GM12872 (cell line): ENCODE results near the gene ATP2B3.

Source experiments
- TF ChIP-seq, protein P1 (sequence below): IDR thresholded peaks from 3 replicates; pipeline ENCODE4 v1.5.1; 2011; ENCODE audit warnings: low read depth, mild to moderate bottlenecking, low read length, moderate library complexity; ENCODE audit not compliant: insufficient read depth

Gene ATP2B3

DNA sequence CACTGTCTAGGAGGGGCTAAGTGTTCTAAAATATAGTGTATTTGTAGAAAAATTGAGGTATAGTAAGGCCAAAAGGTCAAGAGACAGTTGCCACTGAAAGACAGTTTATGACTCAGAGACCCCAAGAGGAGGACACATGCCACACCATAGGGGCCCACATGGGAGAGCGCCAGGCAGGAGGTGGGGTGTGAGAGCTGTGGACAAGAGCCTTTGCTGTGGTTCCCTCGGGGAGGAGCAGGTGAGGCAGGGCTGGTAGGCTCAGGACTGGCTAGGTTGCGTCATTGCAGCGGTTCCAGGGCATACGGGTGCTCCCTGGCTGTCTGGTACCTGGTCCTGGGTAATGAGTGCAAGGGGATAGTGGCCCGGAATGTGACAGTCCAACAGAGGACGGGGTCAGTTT, 43.9 kb downstream of the ATP2B3 start:
- TF ChIP-seq, protein P1, sequence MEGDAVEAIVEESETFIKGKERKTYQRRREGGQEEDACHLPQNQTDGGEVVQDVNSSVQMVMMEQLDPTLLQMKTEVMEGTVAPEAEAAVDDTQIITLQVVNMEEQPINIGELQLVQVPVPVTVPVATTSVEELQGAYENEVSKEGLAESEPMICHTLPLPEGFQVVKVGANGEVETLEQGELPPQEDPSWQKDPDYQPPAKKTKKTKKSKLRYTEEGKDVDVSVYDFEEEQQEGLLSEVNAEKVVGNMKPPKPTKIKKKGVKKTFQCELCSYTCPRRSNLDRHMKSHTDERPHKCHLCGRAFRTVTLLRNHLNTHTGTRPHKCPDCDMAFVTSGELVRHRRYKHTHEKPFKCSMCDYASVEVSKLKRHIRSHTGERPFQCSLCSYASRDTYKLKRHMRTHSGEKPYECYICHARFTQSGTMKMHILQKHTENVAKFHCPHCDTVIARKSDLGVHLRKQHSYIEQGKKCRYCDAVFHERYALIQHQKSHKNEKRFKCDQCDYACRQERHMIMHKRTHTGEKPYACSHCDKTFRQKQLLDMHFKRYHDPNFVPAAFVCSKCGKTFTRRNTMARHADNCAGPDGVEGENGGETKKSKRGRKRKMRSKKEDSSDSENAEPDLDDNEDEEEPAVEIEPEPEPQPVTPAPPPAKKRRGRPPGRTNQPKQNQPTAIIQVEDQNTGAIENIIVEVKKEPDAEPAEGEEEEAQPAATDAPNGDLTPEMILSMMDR: no peak

DNA sequence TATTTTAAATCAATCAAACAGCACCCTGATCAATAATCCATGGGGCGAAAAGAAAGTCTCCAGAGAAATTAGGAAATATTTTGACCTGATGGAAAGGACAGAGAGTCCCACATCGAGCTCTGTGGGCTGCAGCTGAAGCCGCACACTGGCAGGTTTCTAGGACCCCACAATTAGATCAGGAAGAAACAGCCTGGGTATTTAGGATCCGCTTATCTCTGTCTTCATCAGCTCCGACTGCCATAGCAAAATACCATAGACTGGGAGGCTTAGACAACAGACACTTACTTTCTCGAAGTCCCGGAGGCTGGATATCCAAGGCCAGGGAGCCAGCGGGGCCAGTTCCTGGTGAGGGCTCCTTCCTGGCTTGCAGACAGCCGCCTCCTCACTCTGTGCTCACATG, 45.1 kb downstream of the ATP2B3 start:
- TF ChIP-seq, protein P1: no peak

DNA sequence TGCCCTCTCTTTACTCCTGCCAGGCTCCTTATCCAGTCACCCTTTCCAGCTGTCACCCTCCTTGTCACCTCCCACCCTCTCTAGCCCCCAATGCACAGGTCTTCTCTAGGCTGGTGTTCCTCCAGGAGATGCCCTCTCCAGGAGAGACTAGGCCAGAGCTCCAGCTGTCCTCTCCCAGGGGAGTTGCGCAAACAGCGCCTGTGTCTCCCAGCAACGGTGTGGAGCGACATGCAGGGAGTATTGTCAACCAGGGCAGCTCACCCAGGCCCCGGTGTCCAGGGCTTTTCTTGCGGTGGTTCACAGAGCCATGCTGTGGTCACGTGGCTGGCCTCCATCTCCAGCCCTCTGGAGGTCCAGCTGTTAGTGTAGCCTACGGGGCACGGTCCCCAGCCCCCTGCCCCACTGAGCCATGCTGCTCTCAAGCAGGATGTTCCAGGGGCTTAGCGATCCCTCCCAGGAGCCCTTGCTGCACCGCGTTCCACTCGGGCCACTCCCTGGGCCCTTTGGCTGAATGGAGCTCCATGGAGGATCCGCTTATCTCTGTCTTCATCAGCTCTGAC, 46.7 kb downstream of the ATP2B3 start:
- TF ChIP-seq, protein P1: no peak

DNA sequence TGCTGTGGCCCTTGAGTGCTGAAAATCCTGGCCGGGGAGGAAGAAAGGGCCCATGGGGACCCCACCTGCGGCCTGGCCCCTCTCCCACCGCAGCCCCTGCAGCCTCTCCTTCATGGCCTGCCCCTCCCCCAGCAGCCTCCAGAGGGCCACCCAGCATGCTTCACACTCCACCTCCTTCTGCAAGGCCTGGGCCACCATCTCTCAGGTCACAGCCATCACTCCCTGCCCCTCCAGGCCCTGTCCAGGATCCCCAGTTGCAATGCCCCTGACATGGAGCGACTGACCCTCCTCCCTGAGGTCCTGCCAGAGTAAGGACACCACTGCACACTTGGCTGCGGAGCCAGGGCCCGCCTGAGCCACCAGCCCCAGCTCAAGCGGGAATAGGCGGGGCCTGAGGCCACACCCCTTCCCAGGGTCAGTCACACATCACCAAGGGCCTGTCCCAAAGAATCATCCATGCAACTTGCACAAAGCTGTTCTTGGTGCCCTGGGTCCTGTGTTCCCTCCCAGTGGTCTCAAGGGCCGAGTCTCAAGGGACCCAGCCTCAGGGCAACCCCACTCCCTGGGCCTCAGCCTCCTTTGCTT, 48.6 kb downstream of the ATP2B3 start:
- TF ChIP-seq, protein P1: no peak

DNA sequence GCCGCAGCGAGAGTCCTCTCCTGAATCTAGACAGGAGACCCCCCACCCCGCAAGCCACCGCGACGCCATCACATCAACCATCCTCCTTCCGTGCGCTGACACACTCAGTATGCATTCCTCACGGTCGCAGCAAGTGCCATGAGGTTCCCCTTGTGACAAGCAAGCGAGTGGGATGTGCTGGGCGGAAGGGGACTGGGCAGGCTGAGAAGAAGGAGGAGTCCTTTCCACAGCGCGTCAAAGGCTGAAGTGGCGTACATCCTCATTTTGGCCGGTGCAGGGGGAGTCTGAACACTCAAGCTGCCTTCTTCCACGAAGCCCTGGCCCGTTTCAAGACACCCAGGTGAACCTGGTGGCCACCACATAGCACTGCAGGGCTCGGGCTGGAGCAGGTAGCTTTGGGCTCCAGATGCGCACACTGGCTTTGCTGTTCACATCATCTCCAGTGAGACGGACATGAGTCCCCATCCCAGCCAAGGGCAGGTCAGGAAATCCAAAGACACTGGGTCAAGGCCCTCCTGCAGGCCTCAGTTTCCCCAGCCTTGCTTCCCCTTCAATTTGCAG, 51.1 kb downstream of the ATP2B3 start:
- TF ChIP-seq, protein P1: peak; percentile 31

DNA sequence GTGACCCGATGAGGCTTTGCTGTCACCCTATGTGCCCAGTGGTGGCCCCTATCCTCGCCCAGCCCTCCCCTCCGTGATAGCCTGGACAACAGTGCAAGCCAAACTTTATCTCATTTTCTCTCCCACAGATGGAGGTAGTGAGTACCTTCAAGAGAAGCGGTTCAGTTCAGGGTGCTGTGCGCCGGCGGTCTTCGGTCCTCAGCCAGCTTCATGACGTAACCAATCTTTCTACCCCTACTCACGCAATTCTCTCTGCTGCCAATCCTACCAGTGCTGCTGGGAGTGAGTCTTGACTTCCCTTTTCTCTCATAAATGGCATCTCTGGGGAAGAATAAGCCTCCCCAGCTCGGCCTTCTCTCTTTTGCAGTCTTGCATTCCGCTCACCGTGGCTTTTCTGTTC, 52.0 kb downstream of the ATP2B3 start:
- TF ChIP-seq, protein P1: no peak

DNA sequence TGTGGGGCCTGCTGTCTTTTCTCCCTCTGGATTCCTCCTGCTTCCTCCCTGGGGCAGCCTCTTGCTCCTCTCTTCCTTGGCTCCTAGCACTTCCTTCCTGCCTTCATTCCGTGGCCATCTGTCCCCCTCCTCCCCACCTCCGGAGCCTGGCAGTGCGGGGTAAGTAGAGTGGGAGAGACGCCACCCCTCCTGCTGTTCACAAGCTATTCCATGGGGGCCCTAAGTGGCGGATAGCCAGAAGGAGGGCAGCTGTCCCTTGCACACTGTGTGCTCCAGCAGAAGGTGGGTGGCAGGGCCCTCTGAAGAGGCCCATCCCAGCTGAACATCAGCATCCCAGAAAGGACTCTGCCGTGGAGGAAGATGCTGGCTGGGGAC, 54.1 kb downstream of the ATP2B3 start:
- TF ChIP-seq, protein P1: no peak
